Lower leg skin (tissue), 4 donors: ENCODE data around the gene KDELR1. TPM values are rescaled to one million over a fixed set of nuclear protein-coding genes. Genes with fewer than 3 reads are reported as not detected.
A peak's percentile ranks its signal among the peaks of the same experiment; 100 is the strongest.

Experiments
- DNase-seq, 2 donors: peaks; one replicate each; pipeline ENCODE4 v3.0.0-alpha.2; 2019; ENCODE audit warnings: low spot score in 2 of 2
- H3K4me3 ChIP-seq: fragments of 200-600 bp; sonication (generic); 2 replicates; pipeline ENCODE4 v1.5.1; 2017; ENCODE audit warnings: mild to moderate bottlenecking, low read depth; ENCODE audit not compliant: poor library complexity, severe bottlenecking
- POLR2A ChIP-seq, 2 donors: fragments of 450-650 bp; IDR thresholded peaks; one replicate each; pipeline ENCODE4 v1.6.1; 2016 to 2017; ENCODE audit warnings: antibody characterized with exemption in 2 of 2, mild to moderate bottlenecking in 1 of 2, moderate library complexity in 1 of 2
- WGBS, 2 donors: methylation state at CpG; one replicate each; pipeline ENCODE4 v1.1.5; 2018; 5-methylcytosine and 5-hydroxymethylcytosine counted together
- intact Hi-C: fragments of 100-400 bp; cut with DNase I; formaldehyde crosslinking; loops from one replicate; pipeline ENCODE4 v1.15.0; 2023; ENCODE audit warnings: low total_unique reads
- total RNA-seq, 4 donors: library from RNA; depleted of rRNA; stranded (reverse); fragments of >200 nt; gene quantifications; one replicate each; pipeline ENCODE4 v1.1.0, GENCODE V29; 2016
- TF ChIP-seq, protein P1 (sequence below), 3 donors: fragments of 450-650 bp; IDR thresholded peaks; one replicate each; pipeline ENCODE4 v1.5.1; 2016; ENCODE audit warnings: antibody characterized with exemption in 3 of 3, mild to moderate bottlenecking in 3 of 3, moderate library complexity in 2 of 3

Gene KDELR1
- total RNA-seq, 4 donors from 2014 or later: 71.3 to 99.6 (median 80.3) TPM

DNA sequence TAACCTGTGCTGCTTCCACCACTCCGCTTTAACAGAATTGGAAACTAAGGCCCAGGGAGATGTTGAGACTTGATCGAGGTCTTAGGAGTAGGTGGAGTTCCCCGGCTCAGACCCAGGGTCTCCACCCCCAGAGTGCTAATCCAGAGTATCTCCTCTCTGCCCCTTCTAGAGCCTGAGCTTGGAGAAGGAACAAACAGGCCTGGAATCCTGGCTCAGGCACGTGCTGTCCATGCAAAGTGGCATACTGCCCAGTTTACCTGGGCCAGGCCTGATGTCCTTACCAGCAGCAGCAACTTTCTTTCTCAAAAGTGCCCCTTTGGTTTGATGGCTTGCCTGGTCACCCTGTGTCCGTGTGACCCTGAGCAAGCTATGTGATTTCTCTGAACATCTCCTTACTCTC lies 23.5 kb downstream of the KDELR1 start:
- no peak for DNase-seq
- intact Hi-C loops: no loop called here
- no peak overlapping the region for H3K4me3 ChIP-seq
- 75 to 79% methylated on average over 5 of the region's 5 CpGs for WGBS, 2 donors
- TF ChIP-seq, protein P1, sequence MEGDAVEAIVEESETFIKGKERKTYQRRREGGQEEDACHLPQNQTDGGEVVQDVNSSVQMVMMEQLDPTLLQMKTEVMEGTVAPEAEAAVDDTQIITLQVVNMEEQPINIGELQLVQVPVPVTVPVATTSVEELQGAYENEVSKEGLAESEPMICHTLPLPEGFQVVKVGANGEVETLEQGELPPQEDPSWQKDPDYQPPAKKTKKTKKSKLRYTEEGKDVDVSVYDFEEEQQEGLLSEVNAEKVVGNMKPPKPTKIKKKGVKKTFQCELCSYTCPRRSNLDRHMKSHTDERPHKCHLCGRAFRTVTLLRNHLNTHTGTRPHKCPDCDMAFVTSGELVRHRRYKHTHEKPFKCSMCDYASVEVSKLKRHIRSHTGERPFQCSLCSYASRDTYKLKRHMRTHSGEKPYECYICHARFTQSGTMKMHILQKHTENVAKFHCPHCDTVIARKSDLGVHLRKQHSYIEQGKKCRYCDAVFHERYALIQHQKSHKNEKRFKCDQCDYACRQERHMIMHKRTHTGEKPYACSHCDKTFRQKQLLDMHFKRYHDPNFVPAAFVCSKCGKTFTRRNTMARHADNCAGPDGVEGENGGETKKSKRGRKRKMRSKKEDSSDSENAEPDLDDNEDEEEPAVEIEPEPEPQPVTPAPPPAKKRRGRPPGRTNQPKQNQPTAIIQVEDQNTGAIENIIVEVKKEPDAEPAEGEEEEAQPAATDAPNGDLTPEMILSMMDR (IDR thresholded peaks at IDR 0.05): no peak
- TF ChIP-seq POLR2A (IDR thresholded peaks at IDR 0.05): no peak

DNA sequence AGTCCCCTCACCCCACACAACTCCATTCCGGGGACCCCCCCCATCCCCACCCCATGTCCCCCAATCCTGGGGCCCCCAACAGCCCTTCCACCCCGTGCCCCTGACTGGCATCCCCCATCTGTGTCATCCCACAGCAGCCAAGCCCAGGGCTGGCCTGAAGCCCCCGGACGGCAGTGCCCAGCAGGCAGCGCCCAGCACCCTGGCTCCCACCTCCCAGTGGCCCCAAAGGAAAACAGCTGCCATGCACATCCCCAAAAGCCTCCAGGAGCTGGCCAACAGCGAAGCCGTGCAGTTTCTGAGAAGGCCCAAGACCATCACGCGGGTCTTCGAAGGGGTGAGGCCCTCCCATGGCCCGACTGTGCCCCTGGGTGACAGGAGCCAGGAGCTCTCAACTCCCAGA lies 25.7 kb downstream of the KDELR1 start:
- intact Hi-C loops: no loop called here
- no peak for TF ChIP-seq POLR2A (IDR thresholded peaks at IDR 0.05)
- TF ChIP-seq, protein P1 (IDR thresholded peaks at IDR 0.05): no peak
- no peak overlapping the region for H3K4me3 ChIP-seq
- WGBS, 2 donors: 92 to 97% methylated on average over 10 to 11 of the region's 11 CpGs
- no peak for DNase-seq

DNA sequence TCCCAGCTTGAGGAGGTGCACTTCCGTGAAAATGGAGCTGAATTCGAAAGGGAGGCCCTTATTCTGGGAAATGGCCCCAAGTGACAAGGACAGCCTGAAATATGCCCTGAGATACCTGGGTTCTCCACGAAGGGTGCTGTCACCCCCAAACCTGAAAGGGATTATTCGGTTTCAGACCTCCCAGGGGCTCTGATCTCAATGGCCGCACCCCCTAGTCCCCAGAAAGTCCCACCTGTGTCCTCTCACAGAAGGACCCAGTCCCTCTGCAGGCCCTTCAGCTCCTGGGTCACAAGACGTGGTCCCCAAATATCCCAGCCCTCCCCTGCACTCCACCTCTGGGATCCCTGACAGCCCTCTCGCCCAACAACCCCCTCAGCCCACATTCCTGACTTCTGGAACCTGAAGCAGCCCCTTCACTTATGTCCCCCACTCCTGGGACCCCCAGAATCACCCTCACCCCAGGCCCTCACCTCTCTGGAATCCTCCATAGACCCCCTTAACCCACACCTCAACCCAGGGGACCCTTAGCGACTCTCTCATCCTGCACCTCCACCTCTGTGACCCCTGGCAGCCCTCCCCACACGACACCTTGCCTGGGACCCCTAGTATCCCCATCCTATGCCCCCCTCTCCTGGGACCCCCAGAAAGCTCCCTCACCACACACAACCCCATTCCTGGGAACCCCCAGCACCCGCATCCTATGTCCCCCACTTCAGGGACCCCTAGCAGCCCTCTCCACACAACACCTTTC lies 26.6 kb downstream of the KDELR1 start:
- WGBS, 2 donors: 66 to 69% methylated on average over 10 of the region's 10 CpGs
- TF ChIP-seq, protein P1 (IDR thresholded peaks at IDR 0.05): no peak
- TF ChIP-seq POLR2A (IDR thresholded peaks at IDR 0.05): no peak
- DNase-seq: peak in 1 of 2 donors; percentile 85
- no peak overlapping the region for H3K4me3 ChIP-seq
- intact Hi-C loops: no loop called here

DNA sequence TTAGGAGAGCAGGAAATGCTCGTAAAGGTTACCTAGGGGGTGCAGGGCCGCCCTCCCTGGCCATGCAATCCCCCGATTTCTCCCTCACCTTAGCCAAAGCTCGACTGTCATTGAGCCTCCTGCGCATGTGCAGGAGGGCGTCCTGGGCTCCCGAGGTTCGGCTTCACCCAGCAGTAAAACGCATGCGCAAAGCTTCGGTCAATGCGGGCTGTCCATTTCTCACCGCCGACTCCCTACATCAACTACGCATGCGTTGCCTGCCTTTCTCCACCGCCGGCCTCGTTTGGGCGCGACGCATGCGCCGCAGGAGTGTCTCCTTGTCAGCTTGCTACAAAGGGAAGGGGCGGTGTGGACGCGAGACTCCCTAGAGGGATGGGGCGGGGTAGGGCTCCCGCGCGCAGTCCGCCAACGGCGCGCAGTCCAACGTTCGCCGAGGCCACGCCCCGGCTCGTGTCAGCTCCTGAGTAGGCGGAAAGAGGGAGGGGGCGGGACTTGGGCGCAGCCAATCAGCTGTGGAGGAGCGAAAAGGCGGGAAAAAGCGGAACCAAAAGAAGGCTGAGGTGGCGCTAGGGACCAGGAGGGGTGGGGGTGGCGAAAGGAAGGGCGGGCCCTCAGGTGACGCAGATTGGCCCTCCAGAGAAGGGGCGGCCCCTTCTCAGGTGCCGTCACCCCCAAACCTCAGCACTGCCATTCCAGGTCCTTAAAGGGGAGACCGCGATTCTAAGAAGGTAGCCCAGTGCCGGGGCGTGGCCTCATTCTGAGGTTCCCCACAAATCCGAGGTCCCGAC lies 27.3 kb downstream of the KDELR1 start, which contains the start of the genes SYNGR4 and TMEM143:
Gene SYNGR4, plus strand, starts transcription at position 558 of the 788 bp plus-strand sequence. CDS start 1,476 bp downstream, outside the sequence.
Gene TMEM143, minus strand, starts transcription at position 131 of the 788 bp plus-strand sequence. Its CDS starts 20 bp downstream, at position 111.
- WGBS, 2 donors: 1% methylated on average over 45 to 58 of the region's 59 CpGs
- peak within 1 kb of the TSS; percentile 47 for H3K4me3 ChIP-seq
- peak; percentile 98 to 99 for DNase-seq
- peak in 1 of 2 donors; percentile 28 for TF ChIP-seq POLR2A (IDR thresholded peaks at IDR 0.05)
- TF ChIP-seq, protein P1 (IDR thresholded peaks at IDR 0.05): no peak
- intact Hi-C loops: no loop called here

DNA sequence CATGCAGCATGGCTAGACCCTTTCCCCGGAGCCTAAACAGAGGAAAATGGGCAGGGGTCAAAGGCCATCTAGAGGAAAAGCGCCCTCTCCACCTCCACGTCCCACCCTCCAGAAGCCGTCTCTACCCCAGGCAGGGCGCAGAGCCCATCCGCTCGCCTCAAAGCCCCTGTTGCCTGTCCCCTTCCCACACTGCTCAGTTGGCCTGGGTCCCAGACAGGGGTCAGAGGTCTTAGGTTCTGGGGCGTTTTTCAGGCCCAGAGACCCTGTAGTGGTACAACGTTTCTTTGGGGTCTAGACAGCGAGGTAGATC lies 27.9 kb downstream of the KDELR1 start:
- WGBS, 2 donors: 2 to 5% methylated on average over 10 of the region's 10 CpGs
- intact Hi-C loops: no loop called here

More for the DNA sequence above, 27.9 kb downstream of the KDELR1 start:
- TF ChIP-seq, protein P1 (IDR thresholded peaks at IDR 0.05): no peak
- TF ChIP-seq POLR2A (IDR thresholded peaks at IDR 0.05): no peak
- DNase-seq: peak in 1 of 2 donors; percentile 90
- peak overlapping the region; percentile 47 for H3K4me3 ChIP-seq
